Measurements from ENCODE around the gene IFNAR2.
A peak's percentile ranks its signal among the peaks of the same experiment; 100 is the strongest.

Gene IFNAR2

DNA sequence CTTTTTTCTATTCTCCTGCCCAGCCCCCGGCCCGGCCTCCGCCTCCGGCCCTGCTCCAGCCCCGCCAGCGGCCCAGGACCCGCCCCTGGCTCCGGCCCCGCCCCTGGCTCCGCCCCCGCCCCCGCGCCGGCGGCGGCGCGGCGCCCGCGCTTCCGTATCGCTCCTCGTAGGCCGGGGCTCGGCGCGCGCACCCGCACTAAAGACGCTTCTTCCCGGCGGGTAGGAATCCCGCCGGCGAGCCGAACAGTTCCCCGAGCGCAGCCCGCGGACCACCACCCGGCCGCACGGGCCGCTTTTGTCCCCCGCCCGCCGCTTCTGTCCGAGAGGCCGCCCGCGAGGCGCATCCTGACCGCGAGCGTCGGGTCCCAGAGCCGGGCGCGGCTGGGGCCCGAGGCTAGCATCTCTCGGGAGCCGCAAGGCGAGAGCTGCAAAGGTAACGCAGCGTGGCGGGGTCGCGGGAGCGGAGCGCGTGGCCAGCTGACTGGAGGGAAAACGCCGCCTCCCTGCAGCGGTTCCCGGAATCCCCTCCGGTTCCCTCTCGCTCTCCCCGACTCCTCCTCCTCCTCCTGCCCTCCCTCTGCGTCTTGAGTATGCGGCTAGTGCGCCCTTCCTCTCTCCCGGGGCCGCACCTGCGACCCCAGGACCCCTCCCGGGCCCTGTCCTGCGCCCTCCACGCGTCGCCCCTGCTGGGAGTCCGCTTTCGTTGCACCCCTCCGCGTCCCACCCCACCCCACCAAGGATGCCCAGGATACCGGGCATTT is at the start of gene IFNAR2:
TSS of gene IFNAR2 (plus strand) at position 155 of the 761 bp plus-strand sequence. CDS start 11,985 bp downstream, outside the sequence.
- peak; percentile 51 for DNase-seq

GRCh38 chr21:33185852-33186251 is 43.9 kb upstream of the IFNAR2 start:
- DNase-seq, result no peak

GRCh38 chr21:33187276-33187675 is 42.5 kb upstream of the IFNAR2 start:
- no peak for DNase-seq

- DNase-seq, result no peak
Measured at GRCh38 chr21:33189237-33189636, 40.5 kb upstream of the IFNAR2 start.

DNA sequence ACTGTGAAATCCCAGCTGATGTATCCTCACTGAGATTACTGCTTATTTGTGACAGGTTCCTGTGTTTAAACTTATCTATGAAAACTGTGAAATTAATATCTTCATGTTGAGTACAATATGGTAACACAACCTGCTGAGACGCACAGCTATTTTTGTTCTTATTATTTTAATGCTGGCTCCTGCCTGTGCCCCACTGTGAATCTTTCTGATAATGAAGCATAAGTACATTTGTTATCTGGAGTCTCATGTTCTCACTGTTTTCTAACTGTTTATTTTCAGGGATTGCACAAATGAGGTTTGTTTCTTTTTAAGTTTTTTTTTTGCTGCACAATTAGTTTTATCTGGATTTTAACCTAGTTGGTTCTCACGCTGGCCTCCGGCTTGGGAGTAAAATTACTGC is 39.9 kb upstream of the IFNAR2 start:
- DNase-seq, result no peak

- DNase-seq, result peak; percentile 52
Measured at GRCh38 chr21:33196941-33197374, 32.8 kb upstream of the IFNAR2 start.

- no peak for DNase-seq
Measured at GRCh38 chr21:33197496-33197895, 32.2 kb upstream of the IFNAR2 start.

GRCh38 chr21:33198346-33199099 is 31.2 kb upstream of the IFNAR2 start:
- DNase-seq, result no peak

DNA sequence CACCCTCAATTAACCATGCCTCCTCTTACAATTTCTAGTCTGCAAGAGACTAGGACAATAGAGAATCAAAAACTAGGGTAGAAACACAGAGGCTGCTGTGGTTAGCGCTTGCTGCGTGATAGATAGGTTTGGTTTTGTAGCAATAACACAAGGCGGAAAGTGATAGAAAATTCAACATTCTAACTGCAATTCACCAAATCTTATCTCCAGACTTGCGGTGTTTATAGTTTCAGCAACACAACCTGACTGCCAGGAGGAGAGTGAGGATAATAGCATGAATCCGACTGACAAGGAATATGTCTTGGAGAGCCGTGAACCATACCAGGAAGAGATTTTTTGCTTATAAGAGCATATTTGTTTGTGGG is 30.7 kb upstream of the IFNAR2 start:
- no peak for DNase-seq

- DNase-seq, result peak; percentile 90
Measured at GRCh38 chr21:33199516-33200217, 30.1 kb upstream of the IFNAR2 start.

DNA sequence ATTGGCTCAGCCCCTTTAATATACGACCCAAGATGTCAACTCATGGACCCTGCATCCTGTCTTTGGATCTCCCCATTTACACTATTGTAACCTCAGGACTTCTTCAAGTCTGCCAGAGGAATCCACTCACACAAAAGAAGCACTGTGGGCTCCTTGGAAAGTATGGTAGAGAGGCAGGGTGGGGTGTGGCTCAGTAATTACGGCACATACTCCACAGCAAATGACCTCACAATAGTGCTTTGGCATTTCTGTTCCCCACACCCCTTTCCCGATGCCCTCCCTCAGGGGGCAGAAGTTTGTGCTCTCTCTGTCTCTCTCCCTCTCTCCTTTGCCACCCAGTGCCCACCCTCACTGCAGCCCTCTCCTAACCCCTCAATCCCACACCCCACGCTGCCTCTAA is 27.8 kb upstream of the IFNAR2 start:
- DNase-seq, result no peak

- no peak for DNase-seq
Measured at GRCh38 chr21:33202464-33203363, 27.0 kb upstream of the IFNAR2 start.

GRCh38 chr21:33203371-33203724 is 26.4 kb upstream of the IFNAR2 start:
- no peak for DNase-seq

DNA sequence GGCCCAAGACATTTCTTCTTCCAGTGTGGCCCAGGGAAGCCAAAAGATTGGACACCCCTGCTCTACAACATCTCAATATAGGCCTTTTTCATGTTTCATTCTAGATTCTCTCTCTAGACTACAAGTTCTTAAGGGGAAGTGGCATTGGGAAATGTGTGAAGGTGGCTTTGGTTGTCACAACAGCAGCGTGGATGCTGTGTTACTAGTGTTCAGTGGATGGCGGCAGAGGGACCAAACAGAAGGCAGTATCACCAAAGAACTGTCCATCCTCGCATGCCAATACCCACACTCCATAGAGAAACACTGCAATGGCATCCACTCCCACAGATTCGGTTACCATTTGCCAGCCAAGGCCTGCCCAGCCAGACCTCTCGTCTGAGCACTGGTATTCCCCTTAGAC is 24.3 kb upstream of the IFNAR2 start:
- no peak for DNase-seq

DNA sequence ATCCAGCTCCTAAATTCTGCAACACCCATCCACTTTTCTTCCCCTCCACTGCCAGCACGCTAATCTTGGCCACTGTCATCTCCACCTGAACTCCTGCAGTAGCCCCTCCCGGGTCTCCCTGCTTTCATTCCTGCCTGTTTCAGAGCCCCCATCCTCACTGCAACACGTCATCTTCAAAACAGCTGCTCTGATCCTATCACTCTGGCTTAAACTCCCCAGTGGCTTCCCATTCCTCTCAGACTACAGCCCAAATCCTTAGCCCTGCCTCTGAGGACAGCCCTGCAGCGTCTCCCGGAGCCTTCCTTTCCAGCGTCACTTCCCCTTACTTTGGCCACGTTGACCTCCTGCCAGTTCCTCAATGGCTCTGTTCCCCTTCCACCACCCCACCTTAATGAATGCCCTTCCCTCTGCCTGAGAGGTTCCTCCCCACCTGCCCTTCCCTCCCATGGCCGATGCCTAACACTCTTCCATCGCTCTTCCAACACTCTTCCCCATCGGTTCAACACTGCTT is 22.9 kb upstream of the IFNAR2 start:
- no peak for DNase-seq

GRCh38 chr21:33207449-33208149 is 22.1 kb upstream of the IFNAR2 start:
- DNase-seq, result no peak

DNA sequence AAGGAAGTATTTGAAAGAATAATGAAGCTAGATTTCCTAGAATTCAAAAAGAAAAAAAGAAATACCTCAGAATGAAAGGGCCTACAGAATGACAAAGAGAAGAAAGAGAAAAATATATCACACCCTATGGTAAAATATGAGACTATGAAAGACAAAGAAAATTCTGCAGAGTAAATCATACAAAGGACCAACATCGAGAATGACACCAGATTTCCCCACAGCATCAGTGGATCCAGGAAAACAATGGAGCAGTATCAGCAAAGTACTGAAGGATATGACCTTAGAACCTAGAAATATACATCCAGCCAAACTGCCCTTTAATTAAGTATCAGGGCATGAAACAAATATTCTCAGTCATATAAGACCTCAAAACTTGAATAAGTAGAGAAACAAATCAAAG is 21.2 kb upstream of the IFNAR2 start:
- no peak for DNase-seq

GRCh38 chr21:33211305-33211704 is 18.4 kb upstream of the IFNAR2 start:
- DNase-seq, result no peak

- no peak for DNase-seq
Measured at GRCh38 chr21:33211732-33212131, 18.0 kb upstream of the IFNAR2 start.

- DNase-seq, result no peak
Measured at GRCh38 chr21:33212159-33212851, 17.4 kb upstream of the IFNAR2 start.

DNA sequence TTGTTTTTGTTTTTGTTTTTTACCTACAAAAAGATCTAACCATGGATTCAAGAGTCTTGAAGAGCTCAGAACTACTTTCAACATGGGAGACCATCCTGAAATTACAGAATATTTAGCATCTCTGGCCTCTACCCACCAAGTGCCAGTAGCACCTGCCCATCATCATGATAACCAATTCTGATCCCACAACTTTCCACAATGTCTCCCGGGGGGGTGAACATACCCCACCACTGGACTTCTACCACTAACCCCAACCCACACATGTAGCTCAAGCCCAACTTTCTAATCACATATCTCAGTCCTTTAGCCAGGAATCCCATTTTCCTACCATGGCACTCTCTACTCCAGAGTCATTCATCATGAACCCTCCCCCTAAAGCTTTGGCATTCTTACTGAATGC is 15.7 kb upstream of the IFNAR2 start:
- no peak for DNase-seq

Data from kidney glomerular epithelial cell (primary cell).